Liver (tissue), 9 donors: ENCODE data around the gene BUB1. TPM values are rescaled to one million over a fixed set of nuclear protein-coding genes. Genes with fewer than 3 reads are reported as not detected.
A peak's percentile ranks its signal among the peaks of the same experiment; 100 is the strongest.

Experiments
- DNase-seq: peaks from one replicate; pipeline ENCODE4 v3.0.0-alpha.2; 2017; ENCODE audit warnings: low spot score
- H3K27ac ChIP-seq, 2 donors: one replicate each; pipeline ENCODE4 v1.7.0; 2013; ENCODE audit warnings: inconsistent platforms in 2 of 2, low read length in 2 of 2, control low read depth in 1 of 2, low read depth in 1 of 2, mild to moderate bottlenecking in 1 of 2
- H3K27me3 ChIP-seq, 4 donors: one replicate each; pipeline versions ENCODE4 v1.6.1 to v1.7.0; 2013; ENCODE audit warnings: low read length in 3 of 4, inconsistent platforms in 1 of 4, mild to moderate bottlenecking in 1 of 4, moderate library complexity in 1 of 4; ENCODE audit not compliant: control insufficient read depth in 4 of 4, insufficient read depth in 4 of 4
- H3K36me3 ChIP-seq, 4 donors: one replicate each; pipeline versions ENCODE4 v1.6.1 to v1.7.0; 2013; ENCODE audit warnings: low read length in 3 of 4, mild to moderate bottlenecking in 3 of 4, low read depth in 1 of 4, moderate library complexity in 1 of 4; ENCODE audit not compliant: control insufficient read depth in 4 of 4, insufficient read depth in 3 of 4
- H3K4me1 ChIP-seq, 4 donors: one replicate each; pipeline versions ENCODE4 v1.6.1 to v1.7.0; 2013; ENCODE audit warnings: low read length in 3 of 4, mild to moderate bottlenecking in 3 of 4, moderate library complexity in 1 of 4; ENCODE audit not compliant: control insufficient read depth in 4 of 4, insufficient read depth in 4 of 4
- H3K4me3 ChIP-seq, 3 donors: one replicate each; pipeline versions ENCODE4 v1.6.1 to v1.7.0; 2013; ENCODE audit warnings: low read length in 3 of 3, control low read depth in 1 of 3, low read depth in 1 of 3, mild to moderate bottlenecking in 1 of 3
- H3K9ac ChIP-seq, 2 donors: one replicate each; pipeline ENCODE4 v1.7.0; 2013; ENCODE audit warnings: low read length in 2 of 2, mild to moderate bottlenecking in 2 of 2, moderate library complexity in 2 of 2, control low read depth in 1 of 2, low read depth in 1 of 2
- H3K9me3 ChIP-seq, 4 donors: one replicate each; pipeline versions ENCODE4 v1.6.1 to v1.7.0; 2013; ENCODE audit warnings: low read length in 3 of 4; ENCODE audit not compliant: control insufficient read depth in 4 of 4
- EGR1 ChIP-seq, 2 donors: IDR thresholded peaks; 2 replicates each; pipeline ENCODE4 v1.6.1; 2016 to 2018; ENCODE audit warnings: antibody characterized with exemption in 2 of 2, low read depth in 2 of 2
- FOXA2 ChIP-seq: IDR thresholded peaks from 2 replicates; pipeline ENCODE4 v1.6.1; 2016; ENCODE audit warnings: antibody characterized with exemption
- GABPA ChIP-seq, 2 donors: IDR thresholded peaks in 1 of 2; conservative IDR thresholded peaks in 1 of 2; 2 replicates each; pipeline ENCODE4 v1.6.1; 2016; ENCODE audit warnings: antibody characterized with exemption in 2 of 2, mild to moderate bottlenecking in 1 of 2, moderate library complexity in 1 of 2
- HNF4A ChIP-seq, 2 donors: conservative IDR thresholded peaks; 2 replicates each; pipeline ENCODE4 v1.6.1; 2016; ENCODE audit warnings: antibody characterized with exemption in 2 of 2, mild to moderate bottlenecking in 2 of 2
- HNF4G ChIP-seq: IDR thresholded peaks from 2 replicates; pipeline ENCODE4 v1.6.1; 2016; ENCODE audit warnings: antibody characterized with exemption
- JUND ChIP-seq, 2 donors: IDR thresholded peaks; 2 replicates each; pipeline ENCODE4 v1.6.1; 2016; ENCODE audit warnings: antibody characterized with exemption in 2 of 2
- NR2F2 ChIP-seq: IDR thresholded peaks from 2 replicates; pipeline ENCODE4 v1.6.1; 2016; ENCODE audit warnings: antibody characterized with exemption
- RAD21 ChIP-seq, 2 donors: IDR thresholded peaks; 2 replicates each; pipeline ENCODE4 v1.6.1; 2016; ENCODE audit warnings: antibody characterized with exemption in 2 of 2, mild to moderate bottlenecking in 2 of 2
- RXRA ChIP-seq, 2 donors: IDR thresholded peaks; 2 replicates each; pipeline ENCODE4 v1.6.1; 2017 to 2018; ENCODE audit warnings: antibody characterized with exemption in 2 of 2, mild to moderate bottlenecking in 1 of 2
- TAF1 ChIP-seq: conservative IDR thresholded peaks from 2 replicates; pipeline ENCODE4 v1.6.1; 2016; ENCODE audit warnings: antibody characterized with exemption, mild to moderate bottlenecking
- YY1 ChIP-seq: IDR thresholded peaks from 2 replicates; pipeline ENCODE4 v1.6.1; 2016; ENCODE audit warnings: antibody characterized with exemption, mild to moderate bottlenecking
- WGBS: extraction: QIAGEN DNeasy Blood & Tissue Kit; methylation state at CpG from one replicate; pipeline ENCODE4 v1.1.7; 2013; 5-methylcytosine and 5-hydroxymethylcytosine counted together
- polyA plus RNA-seq, 2 donors: library from polyadenylated mRNA; stranded (reverse) in 1 of 2; unstranded in 1 of 2; fragments of 200-250 nt in 1 of 2; fragments of >200 nt in 1 of 2; fragmentation: Nextera tagmentation in 1 of 2; extraction: Ambion mirVana in 1 of 2; gene quantifications; one replicate each; pipeline versions ENCODE4 v1.2.1 to v1.2.3, GENCODE V29; 2013 to 2015
- total RNA-seq, 2 donors: library from RNA; depleted of rRNA; stranded (reverse); fragments of >200 nt; gene quantifications; one replicate each; pipeline ENCODE4 v1.2.3, GENCODE V29; 2014
- TF ChIP-seq, protein P1 (sequence below): IDR thresholded peaks from 2 replicates; pipeline ENCODE4 v1.6.1; 2016; ENCODE audit warnings: antibody characterized with exemption
- TF ChIP-seq, protein P2 (sequence below): IDR thresholded peaks from 2 replicates; pipeline ENCODE4 v1.6.1; 2016; ENCODE audit warnings: antibody characterized with exemption, mild to moderate bottlenecking
- TF ChIP-seq, protein P3 (sequence below): IDR thresholded peaks from 2 replicates; pipeline ENCODE4 v1.6.1; 2016; ENCODE audit warnings: antibody characterized with exemption
- TF ChIP-seq, protein P4 (sequence below): IDR thresholded peaks from 2 replicates; pipeline ENCODE4 v1.6.1; 2016; ENCODE audit warnings: antibody characterized with exemption
- TF ChIP-seq, protein P5 (sequence below): fragments of 150-350 bp; IDR thresholded peaks from 2 replicates; pipeline ENCODE4 v1.5.1; 2017; ENCODE audit warnings: improper control_type of control experiment, low read depth, low read length; ENCODE audit not compliant: missing input control
- donor health status: healthy.
- donor health status: healthy.
- donor health status: healthy.
- donor health status: healthy.
- donor health status: healthy.

BUB1 gene
- total and polyA plus RNA-seq, 4 donors = 0.08 to 46.1 (median 1.1) TPM

DNA sequence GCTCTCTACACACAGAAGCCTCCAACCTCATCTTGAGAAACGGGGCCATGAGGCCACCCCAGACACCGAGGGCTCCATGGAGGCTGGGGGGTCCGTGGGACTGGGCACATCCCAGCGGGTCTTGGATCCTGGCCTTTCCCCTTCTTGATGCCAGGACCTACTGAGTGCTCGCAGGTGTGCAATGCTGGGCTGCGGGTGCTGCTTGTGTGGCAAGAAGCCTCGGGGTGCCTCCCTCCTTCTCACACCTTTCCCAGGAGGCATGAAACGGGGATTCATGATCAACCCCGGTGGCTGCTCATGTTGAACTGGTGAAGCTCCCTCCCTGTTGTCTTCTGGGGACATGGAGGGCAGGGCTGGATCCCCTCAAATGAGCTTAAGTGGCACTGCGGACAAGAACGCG is 2.0 kb upstream of the BUB1 start:
- DNase-seq = no peak
- no peak overlapping the region for H3K9ac ChIP-seq
- TF ChIP-seq RAD21 (IDR thresholded peaks at IDR 0.05) = no peak
- TF ChIP-seq NR2F2 = no peak
- TF ChIP-seq, protein P1, sequence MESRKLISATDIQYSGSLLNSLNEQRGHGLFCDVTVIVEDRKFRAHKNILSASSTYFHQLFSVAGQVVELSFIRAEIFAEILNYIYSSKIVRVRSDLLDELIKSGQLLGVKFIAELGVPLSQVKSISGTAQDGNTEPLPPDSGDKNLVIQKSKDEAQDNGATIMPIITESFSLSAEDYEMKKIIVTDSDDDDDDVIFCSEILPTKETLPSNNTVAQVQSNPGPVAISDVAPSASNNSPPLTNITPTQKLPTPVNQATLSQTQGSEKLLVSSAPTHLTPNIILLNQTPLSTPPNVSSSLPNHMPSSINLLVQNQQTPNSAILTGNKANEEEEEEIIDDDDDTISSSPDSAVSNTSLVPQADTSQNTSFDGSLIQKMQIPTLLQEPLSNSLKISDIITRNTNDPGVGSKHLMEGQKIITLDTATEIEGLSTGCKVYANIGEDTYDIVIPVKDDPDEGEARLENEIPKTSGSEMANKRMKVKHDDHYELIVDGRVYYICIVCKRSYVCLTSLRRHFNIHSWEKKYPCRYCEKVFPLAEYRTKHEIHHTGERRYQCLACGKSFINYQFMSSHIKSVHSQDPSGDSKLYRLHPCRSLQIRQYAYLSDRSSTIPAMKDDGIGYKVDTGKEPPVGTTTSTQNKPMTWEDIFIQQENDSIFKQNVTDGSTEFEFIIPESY = no peak
- TF ChIP-seq, protein P2, sequence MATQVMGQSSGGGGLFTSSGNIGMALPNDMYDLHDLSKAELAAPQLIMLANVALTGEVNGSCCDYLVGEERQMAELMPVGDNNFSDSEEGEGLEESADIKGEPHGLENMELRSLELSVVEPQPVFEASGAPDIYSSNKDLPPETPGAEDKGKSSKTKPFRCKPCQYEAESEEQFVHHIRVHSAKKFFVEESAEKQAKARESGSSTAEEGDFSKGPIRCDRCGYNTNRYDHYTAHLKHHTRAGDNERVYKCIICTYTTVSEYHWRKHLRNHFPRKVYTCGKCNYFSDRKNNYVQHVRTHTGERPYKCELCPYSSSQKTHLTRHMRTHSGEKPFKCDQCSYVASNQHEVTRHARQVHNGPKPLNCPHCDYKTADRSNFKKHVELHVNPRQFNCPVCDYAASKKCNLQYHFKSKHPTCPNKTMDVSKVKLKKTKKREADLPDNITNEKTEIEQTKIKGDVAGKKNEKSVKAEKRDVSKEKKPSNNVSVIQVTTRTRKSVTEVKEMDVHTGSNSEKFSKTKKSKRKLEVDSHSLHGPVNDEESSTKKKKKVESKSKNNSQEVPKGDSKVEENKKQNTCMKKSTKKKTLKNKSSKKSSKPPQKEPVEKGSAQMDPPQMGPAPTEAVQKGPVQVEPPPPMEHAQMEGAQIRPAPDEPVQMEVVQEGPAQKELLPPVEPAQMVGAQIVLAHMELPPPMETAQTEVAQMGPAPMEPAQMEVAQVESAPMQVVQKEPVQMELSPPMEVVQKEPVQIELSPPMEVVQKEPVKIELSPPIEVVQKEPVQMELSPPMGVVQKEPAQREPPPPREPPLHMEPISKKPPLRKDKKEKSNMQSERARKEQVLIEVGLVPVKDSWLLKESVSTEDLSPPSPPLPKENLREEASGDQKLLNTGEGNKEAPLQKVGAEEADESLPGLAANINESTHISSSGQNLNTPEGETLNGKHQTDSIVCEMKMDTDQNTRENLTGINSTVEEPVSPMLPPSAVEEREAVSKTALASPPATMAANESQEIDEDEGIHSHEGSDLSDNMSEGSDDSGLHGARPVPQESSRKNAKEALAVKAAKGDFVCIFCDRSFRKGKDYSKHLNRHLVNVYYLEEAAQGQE = no peak
- TF ChIP-seq JUND (IDR thresholded peaks at IDR 0.05) = no peak
- TF ChIP-seq, protein P3, sequence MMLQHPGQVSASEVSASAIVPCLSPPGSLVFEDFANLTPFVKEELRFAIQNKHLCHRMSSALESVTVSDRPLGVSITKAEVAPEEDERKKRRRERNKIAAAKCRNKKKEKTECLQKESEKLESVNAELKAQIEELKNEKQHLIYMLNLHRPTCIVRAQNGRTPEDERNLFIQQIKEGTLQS = no peak
- no peak for TF ChIP-seq EGR1 (IDR thresholded peaks at IDR 0.05; ENCODE audit: low read depth in 2 of 2)
- TF ChIP-seq HNF4G = no peak
- no peak for TF ChIP-seq TAF1
- no peak for TF ChIP-seq FOXA2
- TF ChIP-seq, protein P4, sequence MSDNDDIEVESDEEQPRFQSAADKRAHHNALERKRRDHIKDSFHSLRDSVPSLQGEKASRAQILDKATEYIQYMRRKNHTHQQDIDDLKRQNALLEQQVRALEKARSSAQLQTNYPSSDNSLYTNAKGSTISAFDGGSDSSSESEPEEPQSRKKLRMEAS = no peak
- TF ChIP-seq GABPA (IDR thresholded peaks at IDR 0.05 in 1 of 2, conservative IDR thresholded peaks at IDR 0.05 in 1 of 2) = no peak
- no peak for TF ChIP-seq YY1
- TF ChIP-seq HNF4A (conservative IDR thresholded peaks at IDR 0.05) = no peak
- TF ChIP-seq, protein P5, sequence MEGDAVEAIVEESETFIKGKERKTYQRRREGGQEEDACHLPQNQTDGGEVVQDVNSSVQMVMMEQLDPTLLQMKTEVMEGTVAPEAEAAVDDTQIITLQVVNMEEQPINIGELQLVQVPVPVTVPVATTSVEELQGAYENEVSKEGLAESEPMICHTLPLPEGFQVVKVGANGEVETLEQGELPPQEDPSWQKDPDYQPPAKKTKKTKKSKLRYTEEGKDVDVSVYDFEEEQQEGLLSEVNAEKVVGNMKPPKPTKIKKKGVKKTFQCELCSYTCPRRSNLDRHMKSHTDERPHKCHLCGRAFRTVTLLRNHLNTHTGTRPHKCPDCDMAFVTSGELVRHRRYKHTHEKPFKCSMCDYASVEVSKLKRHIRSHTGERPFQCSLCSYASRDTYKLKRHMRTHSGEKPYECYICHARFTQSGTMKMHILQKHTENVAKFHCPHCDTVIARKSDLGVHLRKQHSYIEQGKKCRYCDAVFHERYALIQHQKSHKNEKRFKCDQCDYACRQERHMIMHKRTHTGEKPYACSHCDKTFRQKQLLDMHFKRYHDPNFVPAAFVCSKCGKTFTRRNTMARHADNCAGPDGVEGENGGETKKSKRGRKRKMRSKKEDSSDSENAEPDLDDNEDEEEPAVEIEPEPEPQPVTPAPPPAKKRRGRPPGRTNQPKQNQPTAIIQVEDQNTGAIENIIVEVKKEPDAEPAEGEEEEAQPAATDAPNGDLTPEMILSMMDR = no peak
- no peak for TF ChIP-seq RXRA (IDR thresholded peaks at IDR 0.05)
- H3K4me1 ChIP-seq = peaks cover 2 to 10% (median 5%) of the 10 kb centered on the region in 4 donors
- H3K27me3 ChIP-seq = no peaks in the 10 kb centered on the region
- H3K27ac ChIP-seq = no peak overlapping the region
- no peaks in the 10 kb centered on the region for H3K9me3 ChIP-seq
- no peak overlapping the region for H3K4me3 ChIP-seq
- 91% methylated on average over 12 of the region's 12 CpGs for WGBS
- no peaks in the 10 kb centered on the region for H3K36me3 ChIP-seq

DNA sequence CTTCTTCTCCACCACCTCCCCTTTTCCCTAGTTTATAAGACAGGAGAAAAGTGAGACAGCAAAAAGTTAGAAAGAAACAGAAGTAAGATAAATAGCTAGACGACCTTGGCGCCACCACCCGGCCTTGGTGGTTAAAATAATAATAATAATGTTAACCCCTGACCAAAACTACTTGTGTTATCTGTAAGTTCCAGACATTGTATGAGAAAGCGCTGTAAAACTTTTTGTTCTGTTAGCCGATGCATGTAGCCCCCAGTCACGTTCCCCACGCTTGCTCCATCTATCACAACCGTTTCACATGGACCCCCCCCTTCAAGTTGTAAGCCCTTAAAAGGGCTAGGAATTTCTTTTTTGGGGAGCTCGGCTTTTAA is 1.5 kb upstream of the BUB1 start:
- H3K4me3 ChIP-seq = no peak overlapping the region
- H3K27ac ChIP-seq = no peak overlapping the region
- no peak overlapping the region for H3K9ac ChIP-seq
- TF ChIP-seq JUND (IDR thresholded peaks at IDR 0.05) (no peak), TAF1 (no peak), EGR1 (IDR thresholded peaks at IDR 0.05; ENCODE audit: low read depth in 2 of 2) (no peak)
- TF ChIP-seq, protein P2 = no peak
- TF ChIP-seq, protein P5 = no peak
- TF ChIP-seq, protein P4 = no peak
- no peaks in the 10 kb centered on the region for H3K36me3 ChIP-seq
- peaks cover 2 to 10% (median 5%) of the 10 kb centered on the region in 4 donors for H3K4me1 ChIP-seq
- H3K27me3 ChIP-seq = no peaks in the 10 kb centered on the region
- DNase-seq = peak; percentile 55
- 41% methylated on average over 9 of the region's 9 CpGs for WGBS
- no peaks in the 10 kb centered on the region for H3K9me3 ChIP-seq
